ENCODE results near the gene PARP3.
"Not testable (repeated sequence)": the region's sequence is repeated elsewhere in the genome, so short reads cannot be mapped to it uniquely, and the experiment has no call there.

The PARP3 gene

DNA sequence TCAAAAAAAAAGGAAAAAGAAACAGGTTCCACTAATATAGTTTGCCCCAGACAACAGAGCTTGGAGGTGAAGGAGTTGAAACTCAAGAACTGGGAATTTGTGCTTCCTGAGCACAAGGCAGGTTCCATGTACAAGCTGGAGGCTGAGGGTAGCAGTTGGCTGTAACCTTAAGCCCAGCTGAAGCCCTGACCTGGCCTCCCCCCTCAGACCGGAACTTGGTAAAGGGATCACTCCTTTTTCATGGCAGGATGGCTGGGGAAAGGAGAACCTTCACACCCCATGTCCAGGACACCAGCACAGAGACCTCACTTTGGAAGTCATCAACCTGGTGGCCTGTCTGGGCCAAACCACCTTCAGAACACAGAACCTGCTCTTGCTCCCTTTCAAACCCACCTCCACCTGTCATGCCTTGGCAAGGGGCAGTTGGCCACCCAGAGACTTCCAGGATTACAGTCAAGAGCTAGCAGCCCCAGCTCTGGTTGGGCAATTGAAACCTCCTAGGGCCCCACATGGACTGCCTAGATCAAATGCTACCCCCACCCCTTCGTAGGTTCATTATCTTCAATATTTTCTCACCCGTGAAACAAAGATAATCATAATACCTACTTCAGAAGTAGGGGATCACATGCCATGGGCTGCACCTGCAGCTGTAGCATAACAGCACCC, 50.0 kb downstream of the PARP3 start:
- Mint-ChIP-seq H3K4me3 (peak overlapping the region in 2 of 3 experiments; percentile 28 to 40), H3K9me3 (no peaks in the 10 kb centered on the region), H3K27me3 (ENCODE audit: low read depth) (no peaks in the 10 kb centered on the region), H3K4me1 (peaks cover 26% of the 10 kb centered on the region), H3K36me3 (ENCODE audit: low read depth) (peaks cover 43% of the 10 kb centered on the region), H3K27ac (peak overlapping the region in 1 of 3 experiments; percentile 37)
- TF ChIP-seq, protein P1, sequence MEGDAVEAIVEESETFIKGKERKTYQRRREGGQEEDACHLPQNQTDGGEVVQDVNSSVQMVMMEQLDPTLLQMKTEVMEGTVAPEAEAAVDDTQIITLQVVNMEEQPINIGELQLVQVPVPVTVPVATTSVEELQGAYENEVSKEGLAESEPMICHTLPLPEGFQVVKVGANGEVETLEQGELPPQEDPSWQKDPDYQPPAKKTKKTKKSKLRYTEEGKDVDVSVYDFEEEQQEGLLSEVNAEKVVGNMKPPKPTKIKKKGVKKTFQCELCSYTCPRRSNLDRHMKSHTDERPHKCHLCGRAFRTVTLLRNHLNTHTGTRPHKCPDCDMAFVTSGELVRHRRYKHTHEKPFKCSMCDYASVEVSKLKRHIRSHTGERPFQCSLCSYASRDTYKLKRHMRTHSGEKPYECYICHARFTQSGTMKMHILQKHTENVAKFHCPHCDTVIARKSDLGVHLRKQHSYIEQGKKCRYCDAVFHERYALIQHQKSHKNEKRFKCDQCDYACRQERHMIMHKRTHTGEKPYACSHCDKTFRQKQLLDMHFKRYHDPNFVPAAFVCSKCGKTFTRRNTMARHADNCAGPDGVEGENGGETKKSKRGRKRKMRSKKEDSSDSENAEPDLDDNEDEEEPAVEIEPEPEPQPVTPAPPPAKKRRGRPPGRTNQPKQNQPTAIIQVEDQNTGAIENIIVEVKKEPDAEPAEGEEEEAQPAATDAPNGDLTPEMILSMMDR (IDR thresholded peaks at IDR 0.05; ENCODE audit: unreplicated experiment in 3 of 3) = no peak

DNA sequence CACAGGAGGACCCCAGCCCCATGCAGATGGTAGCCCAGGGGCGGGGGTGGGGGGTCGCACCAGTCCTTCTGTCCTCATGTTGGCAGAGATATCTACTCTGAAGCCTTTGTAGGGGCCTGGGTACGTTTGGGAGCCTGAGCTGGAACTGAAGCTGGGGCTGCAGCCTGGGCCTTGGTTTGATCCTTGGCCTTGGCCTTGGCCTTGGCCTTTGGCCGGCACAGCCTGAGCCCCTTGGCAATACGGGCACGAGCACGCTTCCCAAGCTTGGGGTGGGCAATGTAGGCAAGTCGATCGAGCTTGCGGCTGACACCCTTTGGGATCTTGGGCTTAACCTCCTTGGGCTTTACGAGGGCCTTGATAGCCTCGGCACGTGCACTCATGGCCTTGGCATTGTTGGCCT, 51.5 kb downstream of the PARP3 start:
- H3K9me3 Mint-ChIP-seq; H3K27me3 Mint-ChIP-seq (ENCODE audit: low read depth); H3K27ac Mint-ChIP-seq: not testable (repeated sequence)
- Mint-ChIP-seq H3K36me3 (ENCODE audit: low read depth) (peaks cover 43% of the 10 kb centered on the region), H3K4me1 (peaks cover 33% of the 10 kb centered on the region), H3K4me3 (peak overlapping the region; percentile 99 to 100 (median 100))

- Mint-ChIP-seq H3K4me3 (peak overlapping the region; percentile 99 to 100 (median 100)), H3K9me3 (no peaks in the 10 kb centered on the region), H3K36me3 (ENCODE audit: low read depth) (peaks cover 43% of the 10 kb centered on the region), H3K27me3 (ENCODE audit: low read depth) (no peaks in the 10 kb centered on the region), H3K4me1 (peaks cover 33% of the 10 kb centered on the region), H3K27ac (peak overlapping the region; percentile 99 to 100 (median 99))
- TF ChIP-seq, protein P1 (IDR thresholded peaks at IDR 0.05; ENCODE audit: unreplicated experiment in 3 of 3) = no peak
Measured at GRCh38 chr3:51994530-51994929, 52.4 kb downstream of the PARP3 start.

- Mint-ChIP-seq H3K9me3 (no peaks in the 10 kb centered on the region), H3K36me3 (ENCODE audit: low read depth) (peaks cover 43% of the 10 kb centered on the region), H3K27ac (peak within 1 kb of the TSS; percentile 99 to 100 (median 99)), H3K4me3 (peak within 1 kb of the TSS; percentile 99 to 100 (median 100)), H3K4me1 (peaks cover 33% of the 10 kb centered on the region), H3K27me3 (ENCODE audit: low read depth) (no peaks in the 10 kb centered on the region)
- TF ChIP-seq, protein P1 (IDR thresholded peaks at IDR 0.05; ENCODE audit: unreplicated experiment in 3 of 3) = no peak
Measured at GRCh38 chr3:51995346-51996163, 53.4 kb downstream of the PARP3 start, which contains the start of gene RPL29. Gene RPL29 (minus strand): TSS chr3:51995895. CDS start chr3:51995461, 434 bp downstream.

GRCh38 chr3:51997172-51997571, 55.0 kb downstream of the PARP3 start:
- peak overlapping the region; percentile 47 to 83 (median 67) for H3K27ac Mint-ChIP-seq

More at GRCh38 chr3:51997172-51997571, 55.0 kb downstream of the PARP3 start:
- TF ChIP-seq, protein P1 (IDR thresholded peaks at IDR 0.05; ENCODE audit: unreplicated experiment in 3 of 3) = no peak
- H3K4me1 Mint-ChIP-seq = peaks cover 33% of the 10 kb centered on the region
- peaks cover 32% of the 10 kb centered on the region for H3K36me3 Mint-ChIP-seq (ENCODE audit: low read depth)
- H3K27me3 Mint-ChIP-seq (ENCODE audit: low read depth) = peaks cover 5% of the 10 kb centered on the region
- H3K9me3 Mint-ChIP-seq = no peaks in the 10 kb centered on the region
- peak overlapping the region; percentile 49 to 69 (median 53) for H3K4me3 Mint-ChIP-seq
